Stimulated activated CD4-positive, alpha-beta T cell treated with anti-CD3 and anti-CD28 coated beads, Interleukin-12 subunit alpha, Interleukin-12 subunit beta, amount 100 ng/mL, for 4 hours (primary cell): ENCODE results near the gene PPP3CA.
"Not testable (repeated sequence)": the region's sequence is repeated elsewhere in the genome, so short reads cannot be mapped to it uniquely, and the experiment has no call there.

Experiments used
- DNase-seq: peaks from one replicate; pipeline ENCODE4 v3.0.0-alpha.2; 2020

The PPP3CA gene

DNA sequence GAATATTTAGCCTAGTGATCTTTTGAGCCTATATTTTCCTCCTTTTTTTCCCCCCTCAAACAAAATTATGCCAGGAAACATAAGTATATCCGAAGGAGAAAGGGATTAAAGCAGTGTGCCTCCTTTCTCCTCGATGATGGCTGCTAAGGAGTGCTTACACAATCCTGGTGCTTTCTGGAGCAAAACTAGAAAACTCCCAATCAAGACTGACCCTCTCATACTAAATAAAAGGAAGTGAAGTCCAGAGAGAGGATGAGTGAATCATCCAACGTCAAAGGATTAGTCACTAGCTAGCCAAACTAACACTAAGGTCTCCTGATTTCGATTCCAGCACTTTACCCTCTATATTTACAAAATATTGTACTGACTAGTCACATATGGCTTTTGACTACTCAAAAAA, 146.8 kb downstream of the PPP3CA start:
- DNase-seq: no peak

DNA sequence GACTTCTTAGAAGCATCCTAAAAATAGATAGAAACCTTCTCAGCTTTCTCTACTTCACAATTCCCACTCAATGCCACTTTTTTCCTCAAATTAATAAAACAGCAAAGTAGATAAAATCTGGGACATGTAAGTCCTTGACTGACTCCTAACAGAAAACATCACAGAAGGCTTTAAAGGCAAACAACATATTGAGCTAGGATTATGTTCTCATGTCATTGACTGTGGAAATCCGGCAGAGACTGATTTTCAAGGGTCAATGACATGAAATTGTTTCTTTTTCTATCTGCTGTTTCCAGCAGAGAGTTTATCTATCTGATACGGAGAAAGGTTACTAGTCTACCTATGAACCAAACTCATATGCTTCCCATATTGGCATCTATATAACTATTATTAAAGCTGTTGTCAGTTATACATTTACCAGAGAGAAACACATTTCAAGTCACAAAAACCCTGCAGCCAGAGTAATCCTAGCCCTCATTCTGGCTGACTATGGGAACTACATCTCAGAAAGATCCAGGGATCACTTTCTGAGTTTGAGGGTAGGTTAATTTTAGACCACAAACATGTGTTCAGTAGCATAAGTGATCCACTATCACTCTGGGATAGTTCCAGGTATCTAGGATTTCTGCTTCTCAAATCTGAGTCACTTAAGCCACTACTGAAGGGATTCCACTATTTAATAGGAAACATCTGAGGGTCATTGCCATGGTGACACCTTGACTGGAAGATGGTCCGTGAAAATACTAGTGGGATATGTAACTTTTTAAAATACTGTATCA, 147.6 kb downstream of the PPP3CA start:
- DNase-seq: no peak

DNA sequence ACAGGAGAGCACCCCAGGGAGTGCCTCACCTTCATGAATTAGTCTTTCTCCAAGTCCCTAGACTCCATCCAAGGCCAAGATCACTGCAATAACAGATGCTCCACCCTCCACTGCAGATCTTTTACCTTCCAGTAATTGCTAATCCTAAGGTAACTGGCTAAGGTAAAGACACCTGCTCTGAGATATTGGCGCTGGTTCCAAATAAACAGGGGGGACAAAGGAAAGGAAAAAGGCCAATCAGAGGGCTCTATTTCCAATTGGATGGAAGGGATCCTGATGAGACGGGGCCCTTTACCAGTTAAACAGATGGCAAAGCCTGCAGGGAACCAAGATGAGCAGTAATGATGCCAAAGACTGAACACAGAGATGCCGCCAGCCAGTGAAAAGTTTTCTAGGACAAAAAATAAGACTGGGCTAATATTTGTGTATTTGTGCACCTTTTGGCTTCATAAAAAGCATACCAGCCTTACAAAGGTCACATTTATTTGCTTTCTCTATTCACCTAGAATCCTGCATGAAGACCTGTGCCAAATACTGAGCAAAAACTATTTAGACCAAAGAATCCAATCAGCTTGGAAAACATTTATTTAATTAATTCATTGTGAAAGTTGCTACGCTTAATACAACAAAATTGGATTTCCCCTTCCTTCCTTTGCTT, 148.5 kb downstream of the PPP3CA start:
- no peak for DNase-seq

DNA sequence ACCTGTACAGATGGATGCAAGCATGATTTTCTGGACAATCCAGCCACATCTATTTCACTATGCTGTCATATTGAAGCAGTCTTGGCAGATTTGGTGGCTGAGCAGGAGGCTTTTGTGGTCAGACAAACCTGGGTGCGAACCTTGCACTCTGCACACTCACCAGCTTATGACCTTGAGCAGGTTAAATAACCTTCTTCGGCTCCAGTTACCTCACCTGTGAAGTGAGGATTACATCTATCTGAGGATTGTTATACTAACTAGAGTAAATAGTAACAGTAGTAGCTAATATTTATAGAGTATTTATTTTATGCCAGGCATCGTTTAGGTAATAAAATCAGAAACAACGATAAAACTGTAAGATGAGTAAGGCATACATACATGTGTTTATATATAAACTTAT, 150.0 kb downstream of the PPP3CA start:
- DNase-seq: no peak

DNA sequence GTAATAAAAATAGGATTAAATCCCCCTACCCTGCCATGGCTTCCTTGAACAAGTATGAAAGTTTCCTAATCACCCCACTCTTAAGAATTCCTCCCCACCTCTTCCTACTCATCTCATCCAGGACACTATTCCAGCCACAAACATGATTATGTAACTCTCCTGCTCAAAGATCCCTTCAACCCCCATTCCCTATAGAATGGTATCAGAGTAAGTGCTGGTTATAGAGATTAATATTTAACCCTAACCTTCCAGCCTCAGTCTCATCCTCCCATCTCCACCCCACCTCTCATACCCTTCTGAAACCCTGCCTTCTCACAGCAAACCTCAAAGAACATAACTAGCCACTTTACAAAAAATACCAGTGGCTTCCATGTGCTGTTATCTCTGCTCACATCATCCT, 155.1 kb downstream of the PPP3CA start:
- no peak for DNase-seq

DNA sequence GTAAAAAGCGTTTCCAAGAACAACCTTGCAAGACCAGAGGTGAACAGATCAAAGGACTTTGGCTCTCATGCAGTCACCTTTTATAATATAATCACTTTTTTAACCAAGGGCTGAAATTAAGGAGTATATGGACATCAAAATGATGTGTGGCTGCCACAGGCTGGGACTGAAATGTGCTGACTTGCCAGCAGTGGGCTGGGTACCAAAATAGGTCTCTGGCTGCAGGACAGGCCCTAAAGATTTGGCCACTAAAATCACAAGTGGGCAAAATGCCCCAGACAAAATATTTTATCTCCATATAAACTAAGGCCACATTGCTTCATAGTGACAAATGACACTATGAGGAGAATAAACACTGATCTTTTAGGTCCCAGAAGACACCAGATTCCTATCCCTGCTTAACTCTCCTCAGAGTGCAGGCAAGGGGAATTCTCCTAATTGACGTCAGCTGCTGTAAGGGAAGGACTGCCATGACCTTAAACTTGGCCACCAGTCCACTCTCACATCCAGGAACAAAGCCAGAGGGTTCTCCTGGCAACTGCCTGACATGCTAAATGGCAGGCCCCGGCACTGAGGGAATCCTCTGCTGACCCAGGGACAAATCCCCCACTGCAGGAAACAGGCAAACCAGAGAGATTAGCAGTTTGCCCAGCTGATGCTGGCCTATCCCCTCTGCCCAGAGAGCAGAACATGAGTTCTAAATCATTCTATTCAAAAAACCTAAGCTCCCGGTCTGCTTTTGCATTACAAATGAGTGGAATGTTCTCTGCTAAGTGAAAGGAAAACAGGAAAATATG, 155.8 kb downstream of the PPP3CA start:
- DNase-seq: no peak

DNA sequence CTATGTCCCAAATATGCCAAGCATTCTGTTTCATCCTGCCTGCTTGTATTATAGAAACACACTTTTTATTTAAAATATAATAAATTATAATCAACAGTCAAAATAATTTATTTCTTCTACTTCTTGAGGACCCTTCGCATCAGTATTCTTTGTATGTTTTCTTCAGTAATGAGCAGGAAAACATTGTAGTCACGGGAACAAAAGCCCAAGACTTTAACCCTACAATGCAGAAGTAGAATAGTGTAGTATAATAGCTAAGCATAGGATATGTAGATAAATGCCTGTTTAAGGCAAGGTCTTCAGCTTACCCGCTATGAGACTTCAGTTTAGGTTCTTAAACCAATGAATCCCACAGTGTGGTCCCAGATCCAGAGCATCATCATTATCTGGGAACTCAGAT, 156.6 kb downstream of the PPP3CA start:
- no peak for DNase-seq

DNA sequence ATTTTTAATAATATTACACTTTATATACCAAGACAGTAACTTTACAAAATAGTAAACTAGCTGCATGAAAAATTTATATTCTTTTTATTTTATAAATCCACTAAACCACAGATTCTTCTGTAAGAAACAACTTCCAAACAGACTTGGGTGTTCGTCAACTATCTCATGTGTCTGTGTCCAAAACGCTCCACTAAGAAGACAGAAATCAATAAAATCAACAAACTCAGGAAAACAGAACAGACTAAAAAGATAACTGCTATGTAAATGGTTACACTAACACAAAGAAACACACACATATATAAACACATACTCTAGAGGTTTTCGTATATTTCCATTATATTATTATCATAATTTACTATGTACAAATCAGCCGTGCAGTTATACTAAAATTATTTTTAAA, 158.4 kb downstream of the PPP3CA start:
- no peak for DNase-seq

DNA sequence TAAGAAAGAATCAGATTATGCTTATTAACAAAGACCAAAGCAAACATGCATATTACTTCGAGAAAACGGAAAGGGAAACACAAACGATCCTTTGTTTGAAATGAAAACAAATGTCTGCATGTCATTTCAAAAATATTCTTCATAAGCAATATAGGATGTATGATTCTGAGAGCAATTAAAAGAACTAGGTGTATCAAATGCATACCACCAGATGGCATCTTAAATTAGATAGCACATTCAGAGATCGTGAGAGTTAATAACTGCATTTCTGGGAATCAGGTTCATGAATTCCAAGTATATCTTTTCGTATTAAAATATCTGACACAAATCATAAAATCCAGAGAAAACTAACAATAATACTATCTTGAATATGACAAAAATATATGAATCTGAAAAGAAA, 159.5 kb downstream of the PPP3CA start:
- DNase-seq: no peak

DNA sequence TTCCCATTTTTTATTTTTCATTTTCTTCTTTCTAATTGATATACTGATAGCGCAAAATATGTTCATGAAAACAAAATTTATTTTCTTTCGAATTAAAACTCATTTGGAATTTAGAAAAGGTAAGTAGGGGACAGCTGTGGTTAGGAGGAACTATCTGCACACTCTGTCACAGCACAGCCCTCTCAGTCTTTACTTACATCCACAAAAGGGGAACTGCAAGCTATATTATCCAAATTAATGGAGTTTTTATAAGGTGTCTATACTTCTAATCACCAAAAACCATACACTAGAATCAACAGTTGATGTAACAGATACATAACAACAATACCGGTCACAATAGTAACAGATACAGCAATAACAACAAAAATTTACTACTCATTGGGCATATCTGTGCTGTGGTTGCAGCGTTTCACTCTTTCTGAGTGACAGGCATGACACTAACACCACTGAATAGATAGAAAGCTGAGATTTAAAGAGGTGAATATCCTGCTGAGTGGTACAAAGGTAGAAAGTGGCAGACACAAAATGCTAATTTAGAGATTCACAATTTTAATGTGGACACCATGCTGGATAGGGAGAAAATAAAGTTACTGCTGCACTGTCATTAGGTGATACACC, 160.7 kb downstream of the PPP3CA start:
- DNase-seq: no peak

DNA sequence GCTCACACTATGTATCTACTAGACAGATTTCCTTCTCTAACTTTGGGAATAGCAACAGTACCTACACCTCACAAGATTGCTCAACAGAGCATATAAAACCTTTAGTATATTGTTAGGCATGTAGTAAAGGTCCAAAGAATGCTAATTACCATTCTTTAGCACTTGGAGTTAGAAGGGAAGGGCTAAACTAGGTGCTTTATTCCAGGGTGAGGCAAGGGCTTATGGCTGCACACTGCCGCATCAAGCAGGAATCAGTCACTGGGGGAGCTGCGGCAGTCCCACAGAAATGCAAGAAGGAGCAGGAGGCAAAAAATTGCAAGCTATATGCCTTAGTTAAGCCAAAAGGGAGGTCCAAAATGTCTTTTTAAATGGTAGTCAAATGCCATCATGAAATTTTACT, 162.7 kb downstream of the PPP3CA start:
- no peak for DNase-seq

DNA sequence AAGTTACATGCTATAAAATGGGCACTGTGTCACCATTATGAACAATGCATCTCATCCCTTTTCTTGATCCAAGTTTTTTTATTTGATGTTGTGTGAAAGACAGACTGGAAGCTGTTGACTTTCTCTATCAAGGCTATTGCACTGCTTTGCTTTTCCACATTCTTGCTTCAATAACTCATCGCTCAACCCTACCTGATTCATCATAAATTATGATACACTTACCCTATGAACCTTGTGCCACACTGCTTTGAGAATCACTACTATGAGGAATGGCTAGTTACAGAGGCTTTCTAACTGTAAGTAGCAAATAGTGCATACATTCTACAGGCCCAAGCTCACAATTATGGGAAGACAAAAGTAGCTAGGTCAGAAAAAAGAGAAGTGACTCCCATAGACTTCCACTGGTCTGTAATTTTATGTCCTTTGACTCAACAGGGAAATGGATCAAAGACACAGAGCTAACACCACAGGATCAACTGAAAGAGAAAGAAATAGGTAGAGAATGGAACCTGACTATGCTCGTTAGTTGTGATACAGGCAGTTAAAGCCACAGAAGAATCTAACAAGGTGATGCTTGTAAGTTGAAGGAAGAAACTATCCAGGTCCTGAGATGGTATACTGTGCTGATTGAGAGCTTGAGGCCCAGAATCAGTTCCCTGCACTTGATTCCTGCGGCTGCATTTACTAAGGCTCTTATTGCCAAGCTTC, 163.5 kb downstream of the PPP3CA start:
- DNase-seq: no peak

DNA sequence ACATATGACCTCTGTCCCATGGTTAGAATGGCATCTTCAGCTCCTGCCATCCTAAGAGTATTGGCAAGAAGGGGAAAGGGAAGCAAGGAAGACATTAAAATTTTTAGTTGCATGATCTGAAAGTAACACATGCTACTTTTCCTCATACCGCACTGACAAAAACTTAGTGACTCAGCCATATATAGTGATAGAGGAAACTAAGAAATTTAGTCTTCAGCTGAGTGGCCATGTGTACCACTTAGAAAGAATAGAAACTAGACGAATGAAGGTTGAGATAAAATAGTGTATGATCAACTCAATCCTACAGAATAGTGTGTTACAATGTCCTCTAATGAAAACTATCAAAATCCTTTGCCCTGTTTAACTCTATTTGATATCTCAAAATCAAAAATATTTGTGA, 164.1 kb downstream of the PPP3CA start:
- no peak for DNase-seq

DNA sequence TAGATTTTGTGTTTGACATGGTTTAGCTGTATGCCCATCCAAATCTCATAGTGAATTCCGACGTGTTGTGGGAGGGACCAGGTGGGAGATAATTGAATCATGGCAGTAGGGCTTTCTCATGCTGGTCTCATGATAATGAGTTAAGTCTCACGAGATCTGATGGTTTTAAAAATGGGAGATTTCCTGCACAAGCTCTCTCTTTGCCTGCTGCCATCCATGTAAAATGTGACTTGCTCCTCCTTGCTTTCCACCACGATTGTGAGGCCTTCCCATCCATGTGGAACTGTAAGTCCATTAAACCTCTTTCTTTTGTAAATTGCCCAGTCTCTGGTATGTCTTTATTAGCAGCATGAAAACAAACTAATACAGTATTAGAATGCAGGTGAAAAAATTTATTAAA, 164.6 kb downstream of the PPP3CA start:
- not testable (repeated sequence) for DNase-seq

DNA sequence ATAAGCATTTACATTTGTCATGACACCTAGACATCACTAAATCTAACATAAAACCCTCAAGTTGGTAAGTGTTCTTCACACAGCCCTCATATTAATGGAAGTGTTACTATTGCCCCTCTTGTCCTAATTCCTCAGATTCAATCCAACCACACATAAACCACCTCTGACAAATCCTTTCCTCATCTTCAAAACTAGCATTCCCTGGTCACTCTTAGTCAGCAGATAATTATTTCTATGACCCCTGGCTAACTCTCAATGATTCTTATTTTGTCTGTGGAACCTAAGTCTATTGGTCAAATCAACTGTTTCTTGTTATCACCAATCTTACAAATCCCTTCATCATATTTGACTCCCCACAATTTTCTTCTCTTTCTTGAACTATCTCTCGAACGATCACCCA, 168.6 kb downstream of the PPP3CA start:
- no peak for DNase-seq

DNA sequence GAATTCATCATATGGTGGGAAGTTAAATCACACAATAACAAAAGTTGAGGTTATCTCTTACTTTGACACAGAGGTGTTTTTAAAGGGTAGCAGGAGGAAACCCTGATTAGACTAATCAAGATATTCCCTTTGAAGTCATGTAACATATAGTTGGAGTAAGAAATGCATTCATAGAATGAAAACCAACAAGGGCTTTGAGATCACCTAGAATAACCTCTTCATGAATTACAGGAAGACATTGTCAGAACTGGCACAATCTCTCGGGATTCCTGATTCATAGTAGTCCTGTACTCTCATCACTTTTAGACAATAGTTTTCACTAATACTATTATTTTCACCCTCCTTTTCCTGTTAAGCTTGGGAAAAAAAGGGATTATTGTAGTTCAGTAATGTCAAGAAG, 170.2 kb downstream of the PPP3CA start:
- no peak for DNase-seq

DNA sequence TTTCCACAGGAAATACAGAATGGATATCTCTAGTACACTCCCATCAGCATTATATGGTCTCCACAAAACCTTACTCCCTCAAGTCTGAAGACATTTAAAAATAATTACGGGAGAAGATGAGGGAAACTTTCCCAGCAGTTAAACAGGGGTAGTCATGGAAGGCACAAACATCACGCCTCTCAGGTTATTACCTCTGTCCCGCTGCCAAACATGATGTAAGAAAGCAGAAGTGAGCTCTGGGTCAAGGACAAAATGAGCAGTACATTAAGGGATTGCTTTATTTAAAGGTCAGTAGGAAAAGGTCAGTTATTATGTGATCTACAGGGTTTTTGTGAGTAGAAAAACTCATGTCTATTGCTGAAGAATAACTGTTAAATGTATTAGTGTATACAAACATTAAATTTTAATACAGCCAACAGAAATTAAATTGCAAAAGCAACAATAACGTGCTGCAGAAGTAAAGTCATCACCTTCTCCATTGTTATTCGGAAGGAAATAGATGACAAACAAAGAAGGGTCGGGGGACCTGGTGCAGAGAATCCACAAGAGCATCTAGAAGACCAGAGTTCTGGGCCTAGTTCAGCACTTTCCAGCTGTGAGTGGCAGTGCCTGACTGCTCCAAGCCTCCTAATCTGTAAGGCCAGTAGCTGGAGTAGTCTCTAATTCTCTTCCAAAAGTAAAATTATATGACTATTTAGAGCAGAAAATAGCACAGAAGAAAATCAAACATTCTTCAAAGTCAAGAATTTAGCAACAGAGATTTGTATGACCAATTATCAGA, 171.2 kb downstream of the PPP3CA start:
- DNase-seq: no peak

DNA sequence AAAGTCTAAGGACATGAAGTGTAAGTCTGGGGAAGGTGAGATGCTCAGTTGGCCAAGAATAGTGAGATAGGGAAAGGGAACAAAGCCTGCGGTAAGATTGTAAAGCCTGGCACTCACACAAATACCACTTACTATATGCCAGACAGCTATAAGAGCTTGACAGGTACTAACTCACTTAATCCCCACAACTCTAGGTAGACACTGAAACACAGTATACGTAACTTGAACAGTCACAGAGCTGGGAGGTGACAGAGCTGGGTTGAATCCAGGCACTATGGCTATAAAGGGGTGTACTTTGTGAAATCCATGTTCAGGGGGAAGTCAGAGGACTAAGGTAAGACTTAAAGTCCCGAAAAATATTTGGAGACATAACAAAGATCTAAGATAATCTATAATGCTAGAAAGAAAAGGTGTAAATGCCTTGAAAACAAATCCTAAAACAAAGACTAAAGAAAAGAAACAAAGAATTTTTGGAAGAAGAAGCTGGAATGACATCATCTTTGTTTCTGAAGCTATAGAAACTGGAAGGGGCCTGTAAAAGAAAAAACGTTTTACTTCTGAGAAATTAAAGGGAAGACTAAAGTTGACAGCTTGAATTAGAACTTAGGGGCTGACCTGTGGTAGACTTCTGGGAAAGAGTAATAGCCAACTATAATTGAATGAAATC, 172.5 kb downstream of the PPP3CA start:
- DNase-seq: no peak

DNA sequence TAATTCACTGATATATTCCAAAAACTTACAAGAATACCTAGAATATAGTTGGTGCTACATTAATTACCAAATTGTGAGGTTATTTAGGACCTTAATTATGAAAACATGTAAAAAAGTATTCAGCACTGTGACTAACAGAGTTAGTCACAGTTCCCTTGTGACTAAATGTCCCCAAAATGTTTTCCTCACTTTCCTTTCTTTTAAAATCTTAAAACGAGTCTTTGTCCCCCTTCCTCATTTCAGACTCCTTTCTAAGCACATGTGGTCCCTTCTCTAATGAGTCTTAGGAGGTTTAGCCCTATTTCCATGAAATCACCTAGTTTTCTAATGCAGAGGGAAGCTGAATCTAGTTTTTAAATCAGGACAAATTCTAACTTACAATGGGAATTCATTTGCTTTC, 175.0 kb downstream of the PPP3CA start:
- DNase-seq: no peak

DNA sequence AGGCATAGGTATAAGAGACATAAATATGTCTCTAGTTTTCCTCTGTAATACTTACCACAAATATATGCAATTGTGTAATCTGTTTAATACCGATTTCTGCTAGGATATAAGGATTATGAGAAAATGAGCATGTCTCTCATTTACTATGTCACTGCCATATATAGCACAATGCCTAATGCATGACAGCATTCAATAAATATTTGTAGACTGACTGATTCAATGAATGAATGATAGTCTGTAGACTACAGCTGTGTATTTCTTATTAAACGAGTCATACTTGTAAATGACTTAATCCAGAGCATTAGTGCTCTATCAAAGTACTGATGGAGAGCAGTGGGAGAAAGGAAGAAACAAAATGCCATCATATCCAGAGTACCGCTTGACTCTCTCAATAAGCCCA, 175.6 kb downstream of the PPP3CA start:
- no peak for DNase-seq
